SK-N-SH (cell line): ENCODE measurements around the gene HEPN1. TPM values are rescaled to one million over a fixed set of nuclear protein-coding genes. Genes with fewer than 3 reads are reported as not detected.

Source experiments
- CTCF ChIA-PET: fragments of 300-600, 350-600 bp; formaldehyde crosslinking; extraction: SDS; loops from one replicate; lab custom pipeline; 2021; lab: Yijun Ruan, JAX
- POLR2A ChIA-PET: fragments of 350-600 bp; sonication (Branson Sonifier 250); formaldehyde crosslinking; extraction: SDS; loops from one replicate; lab custom pipeline; 2020; ENCODE audit warnings: antibody characterized with exemption, inconsistent platforms; lab: Yijun Ruan, JAX
- DNase-seq: peaks from one replicate; pipeline ENCODE4 v3.0.0; 2012
- H2AFZ ChIP-seq: fragments of 200-600 bp; sonication (generic); 2 replicates; pipeline ENCODE4 v1.8.1; 2016; ENCODE audit warnings: antibody characterized with exemption, mild to moderate bottlenecking, low read depth
- H3F3A ChIP-seq: fragments of 200-600 bp; sonication (generic); replicated peaks from 2 replicates; pipeline ENCODE3; 2016; ENCODE audit warnings: antibody characterized with exemption, mild to moderate bottlenecking; ENCODE audit not compliant: insufficient read depth
- H3K27ac ChIP-seq, 2 experiments: fragments of 200-500 bp in 1 of 2; fragments of 200-600 bp in 1 of 2; sonication (Bioruptor generic) in 1 of 2; sonication (generic), shearing (Covaris generic) in 1 of 2; 2 replicates each; pipeline versions ENCODE4 v1.5.1 to v1.6.1; 2014 to 2016; ENCODE audit warnings: low read depth in 2 of 2, inconsistent platforms in 1 of 2, low read length in 1 of 2, mild to moderate bottlenecking in 1 of 2, mixed read lengths in 1 of 2
- H3K27me3 ChIP-seq: fragments of 200-600 bp; sonication (generic), shearing (Covaris generic); 2 replicates; pipeline ENCODE4 v1.6.1; 2016; ENCODE audit warnings: mixed run types; ENCODE audit not compliant: insufficient read depth
- H3K36me3 ChIP-seq, 2 experiments: fragments of 200-500 bp in 1 of 2; fragments of 200-600 bp in 1 of 2; sonication (Bioruptor generic) in 1 of 2; sonication (generic) in 1 of 2; replicated peaks in 1 of 2; 2 replicates each; pipeline versions ENCODE3 to v1.5.1; 2014 to 2016; ENCODE audit warnings: low read length in 1 of 2, mild to moderate bottlenecking in 1 of 2; ENCODE audit not compliant: insufficient read depth in 2 of 2, control insufficient read depth in 1 of 2
- H3K4me1 ChIP-seq, 2 experiments: fragments of 200-500 bp in 1 of 2; fragments of 200-600 bp in 1 of 2; sonication (Bioruptor generic) in 1 of 2; sonication (generic), shearing (Covaris generic) in 1 of 2; 2 replicates each; pipeline versions ENCODE4 v1.5.1 to v1.6.1; 2014 to 2016; ENCODE audit warnings: low read depth in 1 of 2, low read length in 1 of 2, mixed run types in 1 of 2; ENCODE audit not compliant: insufficient read depth in 2 of 2, control insufficient read depth in 1 of 2
- H3K4me2 ChIP-seq: fragments of 200-600 bp; sonication (generic), shearing (Covaris generic); 2 replicates; pipeline ENCODE4 v1.6.1; 2017; ENCODE audit warnings: mixed run types
- H3K4me3 ChIP-seq, 2 experiments: fragments of 200-500 bp in 1 of 2; fragments of 200-600 bp in 1 of 2; sonication (Bioruptor generic) in 1 of 2; sonication (generic), shearing (Covaris generic) in 1 of 2; 2 replicates each; pipeline versions ENCODE4 v1.5.1 to v1.8.1; 2014 to 2016; ENCODE audit warnings: low read depth in 2 of 2, inconsistent platforms in 1 of 2, low read length in 1 of 2, mild to moderate bottlenecking in 1 of 2, mixed read lengths in 1 of 2, moderate library complexity in 1 of 2
- H3K79me2 ChIP-seq: fragments of 200-600 bp; sonication (generic); 2 replicates; pipeline ENCODE4 v1.8.1; 2017; ENCODE audit warnings: mild to moderate bottlenecking; ENCODE audit not compliant: insufficient read depth
- H3K9ac ChIP-seq: fragments of 200-600 bp; sonication (generic); 2 replicates; pipeline ENCODE4 v1.6.1; 2017; ENCODE audit warnings: mixed run types
- H3K9me2 ChIP-seq: fragments of 200-600 bp; sonication (generic); 2 replicates; pipeline ENCODE4 v1.6.1; 2017; ENCODE audit warnings: mixed run types
- H3K9me3 ChIP-seq: fragments of 200-600 bp; sonication (generic); 2 replicates; pipeline ENCODE4 v1.6.1; 2017; ENCODE audit warnings: mixed run types, mild to moderate bottlenecking, moderate library complexity
- H4K20me1 ChIP-seq: fragments of 200-600 bp; sonication (generic); 2 replicates; pipeline ENCODE4 v1.6.1; 2017; ENCODE audit warnings: mild to moderate bottlenecking, mixed run types; ENCODE audit not compliant: insufficient read depth
- EP300 ChIP-seq, 2 experiments: IDR thresholded peaks; 2 replicates each; pipeline versions ENCODE4 v1.4.0 to v1.6.1; 2012; ENCODE audit warnings: borderline replicate concordance in 1 of 2, low read depth in 1 of 2, low read length in 1 of 2
- EZH2phosphoT487 ChIP-seq: fragments of 200-600 bp; sonication (generic); IDR thresholded peaks from 2 replicates; pipeline ENCODE4 v1.6.1; 2017; ENCODE audit warnings: low read depth, mixed run types, mild to moderate bottlenecking, antibody characterized with exemption, moderate library complexity, borderline replicate concordance
- FOSL2 ChIP-seq: IDR thresholded peaks from 2 replicates; pipeline ENCODE4 v1.4.0; 2012; ENCODE audit warnings: low read depth, mild to moderate bottlenecking, moderate library complexity, borderline replicate concordance
- FOXJ3 ChIP-seq: sonication (generic); formaldehyde crosslinking; IDR thresholded peaks from 2 replicates; pipeline ENCODE4 v1.5.1; 2020; ENCODE audit warnings: mild to moderate bottlenecking, missing genetic modification reagents
- FOXM1 ChIP-seq: IDR thresholded peaks from 2 replicates; pipeline ENCODE4 v1.4.0; 2012; ENCODE audit warnings: low read depth, mild to moderate bottlenecking
- GATA2 ChIP-seq: sonication (generic); formaldehyde crosslinking; IDR thresholded peaks from 2 replicates; pipeline ENCODE4 v1.5.0; 2020; ENCODE audit warnings: mild to moderate bottlenecking, missing genetic modification reagents
- JUND ChIP-seq: IDR thresholded peaks from 2 replicates; pipeline ENCODE4 v1.4.0; 2012
- MXI1 ChIP-seq: IDR thresholded peaks from 2 replicates; pipeline ENCODE4 v1.6.1; 2012; ENCODE audit warnings: mild to moderate bottlenecking, low read depth, low read length, improper control_type of control experiment
- NFIC ChIP-seq: IDR thresholded peaks from 2 replicates; pipeline ENCODE4 v1.4.0; 2012; ENCODE audit warnings: borderline replicate concordance
- RCOR1 ChIP-seq: fragments of 150-350 bp; IDR thresholded peaks from 2 replicates; pipeline ENCODE4 v1.6.1; 2017; ENCODE audit warnings: antibody characterized with exemption, low read length
- RXRA ChIP-seq: IDR thresholded peaks from 2 replicates; pipeline ENCODE4 v1.4.0; 2012; ENCODE audit warnings: low read depth, mild to moderate bottlenecking, borderline replicate concordance
- SMC3 ChIP-seq: IDR thresholded peaks from 2 replicates; pipeline ENCODE4 v1.6.1; 2012; ENCODE audit warnings: low read depth, low read length, improper control_type of control experiment
- TAF1 ChIP-seq: IDR thresholded peaks from 2 replicates; pipeline ENCODE4 v1.6.1; 2012; ENCODE audit warnings: low read depth, mild to moderate bottlenecking, low read length, moderate library complexity, borderline replicate concordance
- WGBS: methylation state at CpG from one replicate; pipeline ENCODE4 v1.1.6; 2017; ENCODE audit warnings: low lambda C conversion rate; 5-methylcytosine and 5-hydroxymethylcytosine counted together
- polyA plus RNA-seq, 3 experiments: library from polyadenylated mRNA; depleted of rRNA; stranded (reverse); fragments of >200 nt; gene quantifications; 2 replicates each; pipeline ENCODE4 v1.2.3, GENCODE V29; 2012
- TF ChIP-seq, protein P1 (sequence below): fragments of 200-600 bp; sonication (generic); IDR thresholded peaks from 2 replicates; pipeline ENCODE4 v1.6.1; 2017; ENCODE audit warnings: antibody characterized with exemption, mild to moderate bottlenecking, moderate library complexity
- TF ChIP-seq, protein P2 (sequence below): IDR thresholded peaks from 2 replicates; pipeline ENCODE4 v1.4.0; 2012; ENCODE audit warnings: low read depth
- TF ChIP-seq, protein P3 (sequence below): IDR thresholded peaks from 2 replicates; pipeline ENCODE4 v1.4.0; 2012; ENCODE audit warnings: low read depth, borderline replicate concordance
- TF ChIP-seq, protein P4 (sequence below): IDR thresholded peaks from 2 replicates; pipeline ENCODE4 v1.6.1; 2012; ENCODE audit warnings: mild to moderate bottlenecking, low read depth, low read length, moderate library complexity
- TF ChIP-seq, protein P5 (sequence below): fragments of 150-350 bp; IDR thresholded peaks from 2 replicates; pipeline ENCODE4 v1.6.1; 2016; ENCODE audit warnings: mild to moderate bottlenecking, low read depth, low read length

The HEPN1 gene
- polyA plus RNA-seq, 1 of the 3 experiments (the other 2 are of a cell fraction) = not detected

DNA sequence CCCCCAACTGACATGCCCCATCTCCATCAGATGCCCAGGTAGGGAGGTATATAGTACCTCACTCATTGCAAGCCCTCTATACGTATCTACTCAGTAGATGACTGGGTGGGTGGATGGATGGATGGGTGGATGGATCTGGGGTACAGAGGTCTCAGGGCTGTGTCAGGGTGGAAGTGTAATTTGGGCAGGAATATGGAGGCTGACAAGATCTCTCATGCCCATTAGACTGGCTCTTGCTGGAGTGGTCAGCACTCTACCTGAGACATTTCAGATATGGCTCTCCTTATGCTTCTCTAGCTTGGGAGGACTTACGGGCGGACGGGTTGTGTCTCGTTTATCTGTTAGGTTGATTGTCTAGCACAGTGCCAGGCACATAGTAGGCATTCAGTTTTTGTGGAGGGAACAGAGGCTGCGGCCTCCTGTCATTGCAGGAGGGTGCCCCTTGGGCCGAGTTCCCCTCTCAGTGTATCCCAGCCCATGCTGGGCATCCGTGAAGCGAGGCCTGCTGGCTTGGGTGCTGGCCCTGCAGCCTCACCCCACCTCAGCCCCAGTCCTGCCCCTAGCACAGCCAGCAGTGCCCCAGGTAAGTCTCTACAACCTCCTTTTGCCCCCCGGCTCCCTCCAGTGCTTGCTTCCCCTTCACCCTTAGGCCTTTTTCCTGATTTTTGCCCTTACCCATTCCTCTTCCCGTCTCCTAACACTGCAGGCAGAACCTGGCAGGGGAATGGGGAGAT, 40.1 kb upstream of the HEPN1 start (continued):
- TF ChIP-seq FOSL2 = no peak
- no peak for TF ChIP-seq EZH2phosphoT487
- TF ChIP-seq, protein P1, sequence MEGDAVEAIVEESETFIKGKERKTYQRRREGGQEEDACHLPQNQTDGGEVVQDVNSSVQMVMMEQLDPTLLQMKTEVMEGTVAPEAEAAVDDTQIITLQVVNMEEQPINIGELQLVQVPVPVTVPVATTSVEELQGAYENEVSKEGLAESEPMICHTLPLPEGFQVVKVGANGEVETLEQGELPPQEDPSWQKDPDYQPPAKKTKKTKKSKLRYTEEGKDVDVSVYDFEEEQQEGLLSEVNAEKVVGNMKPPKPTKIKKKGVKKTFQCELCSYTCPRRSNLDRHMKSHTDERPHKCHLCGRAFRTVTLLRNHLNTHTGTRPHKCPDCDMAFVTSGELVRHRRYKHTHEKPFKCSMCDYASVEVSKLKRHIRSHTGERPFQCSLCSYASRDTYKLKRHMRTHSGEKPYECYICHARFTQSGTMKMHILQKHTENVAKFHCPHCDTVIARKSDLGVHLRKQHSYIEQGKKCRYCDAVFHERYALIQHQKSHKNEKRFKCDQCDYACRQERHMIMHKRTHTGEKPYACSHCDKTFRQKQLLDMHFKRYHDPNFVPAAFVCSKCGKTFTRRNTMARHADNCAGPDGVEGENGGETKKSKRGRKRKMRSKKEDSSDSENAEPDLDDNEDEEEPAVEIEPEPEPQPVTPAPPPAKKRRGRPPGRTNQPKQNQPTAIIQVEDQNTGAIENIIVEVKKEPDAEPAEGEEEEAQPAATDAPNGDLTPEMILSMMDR = no peak
- TF ChIP-seq EP300 (IDR thresholded peaks at IDR 0.05; ENCODE audit: borderline replicate concordance in 1 of 2, low read depth in 1 of 2, low read length in 1 of 2) = no peak
- TF ChIP-seq MXI1 = no peak
- TF ChIP-seq TAF1 = no peak
- TF ChIP-seq SMC3 = no peak
- TF ChIP-seq FOXM1 = no peak

GRCh38 chr11:124879493-124880289, 39.4 kb upstream of the HEPN1 start:
- H3K4me3 ChIP-seq = no peak overlapping the region
- no peak overlapping the region for H2AFZ ChIP-seq
- no peaks in the 10 kb centered on the region for H4K20me1 ChIP-seq
- peaks cover 0 to 18% of the 10 kb centered on the region in 2 experiments; a peak in 1 of 4 replicates for H3K4me1 ChIP-seq
- CTCF ChIA-PET = interaction anchor here (0.6 to 5.0 kb wide), 2 partner anchors 13 to 299 kb away, joined by 3 to 55 read pairs; partner anchors contain the start of gene ROBO3
- H3K27me3 ChIP-seq = no peaks in the 10 kb centered on the region
- no peaks in the 10 kb centered on the region for H3K9me3 ChIP-seq
- no peak overlapping the region for H3K27ac ChIP-seq
- POLR2A ChIA-PET = interaction anchor here (1.0 kb wide), 1 partner anchor 74 kb away, joined by 3 read pairs; the partner anchor contains the start of gene CCDC15
- H3K9me2 ChIP-seq = no peaks in the 10 kb centered on the region
- no peaks in the 10 kb centered on the region; the same call in 1 of the 2 replicates for H3K79me2 ChIP-seq
- DNase-seq = no peak
- 98% methylated on average over 10 of the region's 16 CpGs for WGBS
- H3F3A ChIP-seq = no peaks in the 10 kb centered on the region
- H3K9ac ChIP-seq = no peak overlapping the region
- H3K36me3 ChIP-seq = no peaks in the 10 kb centered on the region
- H3K4me2 ChIP-seq = no peak overlapping the region
- TF ChIP-seq, protein P2, sequence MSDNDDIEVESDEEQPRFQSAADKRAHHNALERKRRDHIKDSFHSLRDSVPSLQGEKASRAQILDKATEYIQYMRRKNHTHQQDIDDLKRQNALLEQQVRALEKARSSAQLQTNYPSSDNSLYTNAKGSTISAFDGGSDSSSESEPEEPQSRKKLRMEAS = no peak
- TF ChIP-seq FOSL2 = no peak
- TF ChIP-seq JUND = no peak
- TF ChIP-seq NFIC = no peak
- TF ChIP-seq RCOR1 = no peak
- no peak for TF ChIP-seq RXRA
- TF ChIP-seq GATA2 (CRISPR knock-in tag) = no peak
- TF ChIP-seq FOXJ3 = no peak
- TF ChIP-seq, protein P3, sequence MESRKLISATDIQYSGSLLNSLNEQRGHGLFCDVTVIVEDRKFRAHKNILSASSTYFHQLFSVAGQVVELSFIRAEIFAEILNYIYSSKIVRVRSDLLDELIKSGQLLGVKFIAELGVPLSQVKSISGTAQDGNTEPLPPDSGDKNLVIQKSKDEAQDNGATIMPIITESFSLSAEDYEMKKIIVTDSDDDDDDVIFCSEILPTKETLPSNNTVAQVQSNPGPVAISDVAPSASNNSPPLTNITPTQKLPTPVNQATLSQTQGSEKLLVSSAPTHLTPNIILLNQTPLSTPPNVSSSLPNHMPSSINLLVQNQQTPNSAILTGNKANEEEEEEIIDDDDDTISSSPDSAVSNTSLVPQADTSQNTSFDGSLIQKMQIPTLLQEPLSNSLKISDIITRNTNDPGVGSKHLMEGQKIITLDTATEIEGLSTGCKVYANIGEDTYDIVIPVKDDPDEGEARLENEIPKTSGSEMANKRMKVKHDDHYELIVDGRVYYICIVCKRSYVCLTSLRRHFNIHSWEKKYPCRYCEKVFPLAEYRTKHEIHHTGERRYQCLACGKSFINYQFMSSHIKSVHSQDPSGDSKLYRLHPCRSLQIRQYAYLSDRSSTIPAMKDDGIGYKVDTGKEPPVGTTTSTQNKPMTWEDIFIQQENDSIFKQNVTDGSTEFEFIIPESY = no peak
- TF ChIP-seq, protein P4, sequence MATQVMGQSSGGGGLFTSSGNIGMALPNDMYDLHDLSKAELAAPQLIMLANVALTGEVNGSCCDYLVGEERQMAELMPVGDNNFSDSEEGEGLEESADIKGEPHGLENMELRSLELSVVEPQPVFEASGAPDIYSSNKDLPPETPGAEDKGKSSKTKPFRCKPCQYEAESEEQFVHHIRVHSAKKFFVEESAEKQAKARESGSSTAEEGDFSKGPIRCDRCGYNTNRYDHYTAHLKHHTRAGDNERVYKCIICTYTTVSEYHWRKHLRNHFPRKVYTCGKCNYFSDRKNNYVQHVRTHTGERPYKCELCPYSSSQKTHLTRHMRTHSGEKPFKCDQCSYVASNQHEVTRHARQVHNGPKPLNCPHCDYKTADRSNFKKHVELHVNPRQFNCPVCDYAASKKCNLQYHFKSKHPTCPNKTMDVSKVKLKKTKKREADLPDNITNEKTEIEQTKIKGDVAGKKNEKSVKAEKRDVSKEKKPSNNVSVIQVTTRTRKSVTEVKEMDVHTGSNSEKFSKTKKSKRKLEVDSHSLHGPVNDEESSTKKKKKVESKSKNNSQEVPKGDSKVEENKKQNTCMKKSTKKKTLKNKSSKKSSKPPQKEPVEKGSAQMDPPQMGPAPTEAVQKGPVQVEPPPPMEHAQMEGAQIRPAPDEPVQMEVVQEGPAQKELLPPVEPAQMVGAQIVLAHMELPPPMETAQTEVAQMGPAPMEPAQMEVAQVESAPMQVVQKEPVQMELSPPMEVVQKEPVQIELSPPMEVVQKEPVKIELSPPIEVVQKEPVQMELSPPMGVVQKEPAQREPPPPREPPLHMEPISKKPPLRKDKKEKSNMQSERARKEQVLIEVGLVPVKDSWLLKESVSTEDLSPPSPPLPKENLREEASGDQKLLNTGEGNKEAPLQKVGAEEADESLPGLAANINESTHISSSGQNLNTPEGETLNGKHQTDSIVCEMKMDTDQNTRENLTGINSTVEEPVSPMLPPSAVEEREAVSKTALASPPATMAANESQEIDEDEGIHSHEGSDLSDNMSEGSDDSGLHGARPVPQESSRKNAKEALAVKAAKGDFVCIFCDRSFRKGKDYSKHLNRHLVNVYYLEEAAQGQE = no peak
- TF ChIP-seq, protein P5, sequence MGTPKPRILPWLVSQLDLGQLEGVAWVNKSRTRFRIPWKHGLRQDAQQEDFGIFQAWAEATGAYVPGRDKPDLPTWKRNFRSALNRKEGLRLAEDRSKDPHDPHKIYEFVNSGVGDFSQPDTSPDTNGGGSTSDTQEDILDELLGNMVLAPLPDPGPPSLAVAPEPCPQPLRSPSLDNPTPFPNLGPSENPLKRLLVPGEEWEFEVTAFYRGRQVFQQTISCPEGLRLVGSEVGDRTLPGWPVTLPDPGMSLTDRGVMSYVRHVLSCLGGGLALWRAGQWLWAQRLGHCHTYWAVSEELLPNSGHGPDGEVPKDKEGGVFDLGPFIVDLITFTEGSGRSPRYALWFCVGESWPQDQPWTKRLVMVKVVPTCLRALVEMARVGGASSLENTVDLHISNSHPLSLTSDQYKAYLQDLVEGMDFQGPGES = no peak
